Fibroblast of lung (primary cell): ENCODE measurements around the gene ZNF493.

ENCODE experiments used
- EZH2 ChIP-seq: IDR thresholded peaks from 2 replicates; pipeline ENCODE4 v1.5.1; 2012; ENCODE audit warnings: low read length, control low read depth, mild to moderate bottlenecking; ENCODE audit errors: missing control alignments
- TF ChIP-seq, protein P1 (sequence below), 2 donors: IDR thresholded peaks in 1 of 2; conservative IDR thresholded peaks in 1 of 2; 1 replicate in 1 of 2; 2 replicates in 1 of 2; pipeline ENCODE4 v1.5.1; 2011 to 2012; ENCODE audit warnings: low read length in 2 of 2, control low read depth in 1 of 2, inconsistent platforms in 1 of 2, low read depth in 1 of 2, mild to moderate bottlenecking in 1 of 2

- TF ChIP-seq, protein P1, sequence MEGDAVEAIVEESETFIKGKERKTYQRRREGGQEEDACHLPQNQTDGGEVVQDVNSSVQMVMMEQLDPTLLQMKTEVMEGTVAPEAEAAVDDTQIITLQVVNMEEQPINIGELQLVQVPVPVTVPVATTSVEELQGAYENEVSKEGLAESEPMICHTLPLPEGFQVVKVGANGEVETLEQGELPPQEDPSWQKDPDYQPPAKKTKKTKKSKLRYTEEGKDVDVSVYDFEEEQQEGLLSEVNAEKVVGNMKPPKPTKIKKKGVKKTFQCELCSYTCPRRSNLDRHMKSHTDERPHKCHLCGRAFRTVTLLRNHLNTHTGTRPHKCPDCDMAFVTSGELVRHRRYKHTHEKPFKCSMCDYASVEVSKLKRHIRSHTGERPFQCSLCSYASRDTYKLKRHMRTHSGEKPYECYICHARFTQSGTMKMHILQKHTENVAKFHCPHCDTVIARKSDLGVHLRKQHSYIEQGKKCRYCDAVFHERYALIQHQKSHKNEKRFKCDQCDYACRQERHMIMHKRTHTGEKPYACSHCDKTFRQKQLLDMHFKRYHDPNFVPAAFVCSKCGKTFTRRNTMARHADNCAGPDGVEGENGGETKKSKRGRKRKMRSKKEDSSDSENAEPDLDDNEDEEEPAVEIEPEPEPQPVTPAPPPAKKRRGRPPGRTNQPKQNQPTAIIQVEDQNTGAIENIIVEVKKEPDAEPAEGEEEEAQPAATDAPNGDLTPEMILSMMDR (conservative IDR thresholded peaks at IDR 0.05 in 1 of 2, IDR thresholded peaks at IDR 0.05 in 1 of 2; ENCODE audit: low read depth in 1 of 2, low read length in 2 of 2) = no peak
- no peak for TF ChIP-seq EZH2
Measured at GRCh38 chr19:21439201-21439751, 42.3 kb downstream of the ZNF493 start.
